Measurements from ENCODE around the gene SAMD7.

The SAMD7 gene

DNA sequence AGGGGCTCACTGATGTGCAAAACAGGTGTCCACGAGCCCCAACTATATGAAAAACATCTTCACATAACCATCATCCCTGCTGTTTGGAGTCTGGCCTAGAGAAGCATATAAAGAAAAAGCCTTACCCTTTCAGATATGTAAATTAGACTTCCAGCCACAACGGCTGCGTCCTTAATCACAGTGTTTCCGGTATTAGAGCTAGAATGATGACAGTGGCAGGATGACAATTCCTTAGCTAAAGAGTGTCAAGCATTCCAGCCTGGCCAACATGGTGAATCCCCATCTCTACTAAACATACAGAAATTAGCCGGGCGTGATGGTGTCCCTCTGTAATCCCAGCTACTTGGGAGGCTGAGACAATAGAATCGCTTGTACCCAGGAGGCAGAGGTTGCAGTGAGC lies 19.5 kb upstream of the SAMD7 start:
- Mint-ChIP-seq H3K9me3 (no peaks in the 10 kb centered on the region), H3K36me3 (ENCODE audit: low read depth) (no peaks in the 10 kb centered on the region), H3K27ac (no peak overlapping the region), H3K27me3 (ENCODE audit: low read depth) (no peaks in the 10 kb centered on the region), H3K4me1 (ENCODE audit: low read depth) (no peaks in the 10 kb centered on the region), H3K4me3 (no peak overlapping the region)

DNA sequence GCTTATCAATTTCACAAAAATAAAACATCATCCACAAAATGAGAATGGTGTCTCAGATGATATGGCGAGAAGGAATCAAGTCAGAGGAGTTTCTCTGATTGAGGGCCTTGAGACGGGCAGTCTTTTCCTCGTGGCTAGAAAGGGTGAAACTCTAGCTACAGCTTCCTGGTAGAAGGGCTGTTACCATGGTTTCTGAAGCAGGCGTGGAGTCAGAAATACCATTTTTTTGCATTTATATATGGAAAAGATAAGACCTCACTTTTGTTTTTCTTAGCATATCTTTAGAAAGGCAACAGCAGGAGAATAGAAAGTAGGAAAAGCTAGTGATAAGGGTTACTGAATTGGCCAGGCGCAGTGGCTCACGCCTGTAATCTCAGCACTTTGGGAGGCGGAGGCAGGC lies 17.3 kb upstream of the SAMD7 start:
- no peaks in the 10 kb centered on the region for H3K4me1 Mint-ChIP-seq (ENCODE audit: low read depth)
- no peaks in the 10 kb centered on the region for H3K9me3 Mint-ChIP-seq
- H3K27me3 Mint-ChIP-seq (ENCODE audit: low read depth) = no peaks in the 10 kb centered on the region
- H3K4me3 Mint-ChIP-seq = no peak overlapping the region
- no peaks in the 10 kb centered on the region for H3K36me3 Mint-ChIP-seq (ENCODE audit: low read depth)
- H3K27ac Mint-ChIP-seq = no peak overlapping the region

DNA sequence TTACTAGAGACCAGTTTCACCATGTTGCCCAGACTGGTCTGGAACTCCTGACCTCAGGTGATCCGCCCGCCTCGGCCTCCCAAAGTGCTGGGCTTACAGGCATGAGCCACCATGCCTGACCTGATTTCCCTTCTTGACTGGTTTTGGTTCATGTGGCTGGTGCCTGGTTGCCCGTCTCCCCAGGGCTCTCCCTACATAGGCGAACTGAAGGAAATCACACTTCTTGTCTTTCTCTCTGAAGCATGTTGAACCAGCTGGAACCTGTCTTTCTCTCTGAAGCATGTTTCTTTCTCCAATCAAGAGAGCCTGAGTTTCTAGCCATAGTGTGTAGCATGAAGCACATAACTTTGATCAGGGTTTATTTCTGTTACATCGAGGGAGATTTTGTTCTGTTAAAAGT lies 16.3 kb upstream of the SAMD7 start:
- Mint-ChIP-seq H3K27me3 (ENCODE audit: low read depth) (no peaks in the 10 kb centered on the region), H3K9me3 (peaks cover under 1% of the 10 kb centered on the region), H3K36me3 (ENCODE audit: low read depth) (no peaks in the 10 kb centered on the region), H3K4me1 (ENCODE audit: low read depth) (no peaks in the 10 kb centered on the region), H3K4me3 (no peak overlapping the region), H3K27ac (no peak overlapping the region)

DNA sequence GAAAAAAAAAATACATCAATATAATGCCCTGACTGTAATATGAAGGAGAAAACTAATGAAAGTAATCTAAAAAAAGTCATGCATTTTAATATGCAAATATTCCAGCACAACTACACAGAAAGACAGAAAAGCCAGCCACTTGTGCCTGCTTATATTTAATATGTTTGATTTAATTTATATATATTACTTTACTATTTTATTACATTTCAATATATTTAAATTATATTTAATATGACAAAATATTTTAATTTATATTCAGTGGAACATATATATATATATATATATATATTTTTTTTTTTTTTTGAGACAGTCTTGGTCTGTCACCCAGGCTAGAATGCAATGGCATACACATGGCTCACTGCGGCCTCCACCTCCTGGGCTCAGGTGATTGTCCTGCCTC lies 14.1 kb upstream of the SAMD7 start:
- peaks cover 15% of the 10 kb centered on the region for H3K9me3 Mint-ChIP-seq
- no peaks in the 10 kb centered on the region for H3K4me1 Mint-ChIP-seq (ENCODE audit: low read depth)
- no peak overlapping the region for H3K27ac Mint-ChIP-seq
- no peak overlapping the region for H3K4me3 Mint-ChIP-seq
- H3K36me3 Mint-ChIP-seq (ENCODE audit: low read depth) = peaks cover 3% of the 10 kb centered on the region
- H3K27me3 Mint-ChIP-seq (ENCODE audit: low read depth) = no peaks in the 10 kb centered on the region

DNA sequence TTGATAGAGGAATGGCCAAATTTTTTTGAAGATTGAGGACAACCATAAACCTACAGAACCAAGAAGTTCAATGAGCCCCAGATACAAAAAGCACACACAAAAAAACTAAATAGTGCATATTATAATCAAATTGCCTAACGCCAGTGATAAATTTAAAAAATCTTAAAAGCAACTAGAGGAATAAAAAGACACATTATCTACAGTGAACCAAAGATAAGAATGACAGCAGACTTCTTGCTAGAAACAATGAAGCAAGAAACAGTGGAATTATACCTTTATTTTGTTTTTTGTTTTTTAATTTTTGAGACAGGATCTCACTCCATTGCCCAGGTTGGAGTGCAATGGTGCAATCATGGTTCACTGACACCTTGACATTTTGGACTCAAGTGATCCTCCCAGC lies 9.9 kb upstream of the SAMD7 start:
- peaks cover 3% of the 10 kb centered on the region for H3K27me3 Mint-ChIP-seq (ENCODE audit: low read depth)
- H3K27ac Mint-ChIP-seq = no peak overlapping the region
- H3K4me1 Mint-ChIP-seq (ENCODE audit: low read depth) = no peaks in the 10 kb centered on the region
- H3K4me3 Mint-ChIP-seq = no peak overlapping the region
- H3K9me3 Mint-ChIP-seq = peaks cover 25% of the 10 kb centered on the region
- peaks cover 3% of the 10 kb centered on the region for H3K36me3 Mint-ChIP-seq (ENCODE audit: low read depth)

DNA sequence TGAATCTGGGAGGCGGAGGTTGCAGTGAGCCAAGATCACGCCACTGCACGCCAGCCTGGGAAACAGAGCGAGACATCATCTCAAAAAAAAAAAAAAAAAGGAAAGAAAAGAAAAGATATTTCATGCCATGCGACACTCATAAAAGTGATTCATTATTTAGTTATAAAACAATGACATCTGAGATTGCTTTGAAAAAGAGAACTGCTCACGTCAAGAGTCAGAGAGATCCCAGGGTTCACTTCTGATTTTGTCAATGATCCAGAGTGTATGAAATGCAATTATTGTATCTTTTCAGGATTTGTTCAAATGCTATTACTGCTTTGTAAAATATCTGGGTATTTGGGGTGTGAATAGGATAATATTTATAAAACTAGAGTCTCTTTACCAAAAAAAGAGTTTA lies 6.0 kb upstream of the SAMD7 start:
- peaks cover 4% of the 10 kb centered on the region for H3K27me3 Mint-ChIP-seq (ENCODE audit: low read depth)
- no peak overlapping the region for H3K27ac Mint-ChIP-seq
- peaks cover 21% of the 10 kb centered on the region for H3K9me3 Mint-ChIP-seq
- no peak overlapping the region for H3K4me3 Mint-ChIP-seq
- H3K4me1 Mint-ChIP-seq (ENCODE audit: low read depth) = no peaks in the 10 kb centered on the region
- peaks cover 3% of the 10 kb centered on the region for H3K36me3 Mint-ChIP-seq (ENCODE audit: low read depth)

DNA sequence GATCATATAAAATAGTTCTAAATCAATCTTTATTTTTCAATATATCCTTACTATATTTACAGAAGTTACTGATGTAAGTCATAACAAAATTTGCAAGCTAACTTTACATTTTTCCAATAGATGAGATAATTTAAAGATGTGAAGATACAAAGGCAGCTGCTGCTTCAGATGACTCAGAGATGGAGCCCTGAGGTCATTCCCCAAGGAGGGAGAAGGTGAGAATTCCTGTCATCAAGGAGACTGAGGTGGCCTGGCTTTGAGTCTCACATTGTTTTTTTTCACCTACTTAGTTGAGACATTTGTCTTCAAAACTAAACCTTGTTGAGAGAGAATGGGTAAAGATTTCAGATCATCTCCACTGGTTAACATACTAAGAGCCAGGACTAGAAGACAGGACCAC lies 3.9 kb upstream of the SAMD7 start:
- H3K9me3 Mint-ChIP-seq = peaks cover 9% of the 10 kb centered on the region
- no peak overlapping the region for H3K4me3 Mint-ChIP-seq
- peaks cover 4% of the 10 kb centered on the region for H3K27me3 Mint-ChIP-seq (ENCODE audit: low read depth)
- no peak overlapping the region for H3K27ac Mint-ChIP-seq
- no peaks in the 10 kb centered on the region for H3K36me3 Mint-ChIP-seq (ENCODE audit: low read depth)
- no peaks in the 10 kb centered on the region for H3K4me1 Mint-ChIP-seq (ENCODE audit: low read depth)

DNA sequence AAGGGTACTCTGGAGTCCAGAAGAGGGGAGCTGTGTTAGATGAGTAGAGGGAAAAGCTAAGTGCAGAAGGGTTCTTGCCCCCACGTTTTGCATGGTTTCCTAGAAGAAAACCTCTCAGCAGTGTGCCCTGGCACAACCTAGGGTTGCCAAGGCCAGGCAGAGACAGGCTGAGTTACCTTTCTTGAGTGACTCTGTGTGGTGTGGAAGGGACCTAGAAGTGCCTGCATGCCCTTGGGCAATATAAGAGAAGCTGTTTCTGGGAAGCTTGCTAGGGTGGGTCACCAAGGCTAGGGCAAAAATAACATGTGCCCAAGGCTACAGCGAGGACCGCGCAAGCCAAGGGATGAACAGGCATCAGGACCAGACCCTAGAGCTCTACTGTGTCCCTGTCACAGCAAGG lies 3.4 kb upstream of the SAMD7 start:
- Mint-ChIP-seq H3K4me1 (ENCODE audit: low read depth) (no peaks in the 10 kb centered on the region), H3K27ac (no peak overlapping the region), H3K9me3 (peaks cover 7% of the 10 kb centered on the region), H3K4me3 (no peak overlapping the region), H3K36me3 (ENCODE audit: low read depth) (no peaks in the 10 kb centered on the region), H3K27me3 (ENCODE audit: low read depth) (peaks cover 4% of the 10 kb centered on the region)

DNA sequence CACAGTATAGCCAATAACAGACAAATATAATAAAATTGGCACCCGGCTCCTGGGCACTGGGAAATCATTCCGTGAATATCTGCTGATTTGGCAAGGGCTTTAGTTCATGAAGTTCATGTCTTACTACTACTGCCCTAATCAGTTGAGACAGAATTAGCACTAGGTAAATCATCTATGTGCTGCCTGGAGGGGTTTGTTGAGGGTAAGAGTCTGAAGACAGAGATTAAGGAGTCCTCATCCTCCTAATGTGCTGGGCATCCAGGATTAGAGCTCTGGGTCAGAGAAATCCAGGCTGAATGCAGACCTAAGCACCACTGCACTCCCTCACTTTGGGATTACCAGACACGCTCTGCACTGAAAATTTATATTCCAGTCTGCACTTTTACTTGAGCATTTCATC lies 2.0 kb downstream of the SAMD7 start:
- no peaks in the 10 kb centered on the region for H3K36me3 Mint-ChIP-seq (ENCODE audit: low read depth)
- no peak overlapping the region for H3K27ac Mint-ChIP-seq
- no peaks in the 10 kb centered on the region for H3K9me3 Mint-ChIP-seq
- H3K27me3 Mint-ChIP-seq (ENCODE audit: low read depth) = no peaks in the 10 kb centered on the region
- H3K4me3 Mint-ChIP-seq = no peak overlapping the region
- H3K4me1 Mint-ChIP-seq (ENCODE audit: low read depth) = no peaks in the 10 kb centered on the region

DNA sequence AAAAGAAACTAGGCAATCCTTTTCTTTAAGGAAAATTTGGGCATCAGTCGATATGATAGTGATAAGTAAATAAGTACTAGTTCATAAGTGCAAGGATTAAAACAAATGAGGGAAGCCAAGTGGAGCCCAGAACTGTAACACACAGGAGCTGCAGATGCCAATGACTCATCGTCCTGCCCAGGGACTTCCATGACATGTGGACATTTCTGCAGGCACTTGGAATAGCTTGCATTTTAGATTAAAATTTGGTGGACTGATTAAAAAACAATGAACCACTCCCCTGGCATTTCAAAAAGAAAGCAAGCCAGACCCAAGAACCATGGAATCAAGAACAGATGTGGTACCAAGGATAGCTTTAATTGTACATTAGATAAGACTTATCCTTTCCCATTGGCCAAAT lies 2.9 kb downstream of the SAMD7 start:
- H3K4me3 Mint-ChIP-seq = no peak overlapping the region
- no peaks in the 10 kb centered on the region for H3K36me3 Mint-ChIP-seq (ENCODE audit: low read depth)
- no peak overlapping the region for H3K27ac Mint-ChIP-seq
- no peaks in the 10 kb centered on the region for H3K27me3 Mint-ChIP-seq (ENCODE audit: low read depth)
- no peaks in the 10 kb centered on the region for H3K4me1 Mint-ChIP-seq (ENCODE audit: low read depth)
- no peaks in the 10 kb centered on the region for H3K9me3 Mint-ChIP-seq

DNA sequence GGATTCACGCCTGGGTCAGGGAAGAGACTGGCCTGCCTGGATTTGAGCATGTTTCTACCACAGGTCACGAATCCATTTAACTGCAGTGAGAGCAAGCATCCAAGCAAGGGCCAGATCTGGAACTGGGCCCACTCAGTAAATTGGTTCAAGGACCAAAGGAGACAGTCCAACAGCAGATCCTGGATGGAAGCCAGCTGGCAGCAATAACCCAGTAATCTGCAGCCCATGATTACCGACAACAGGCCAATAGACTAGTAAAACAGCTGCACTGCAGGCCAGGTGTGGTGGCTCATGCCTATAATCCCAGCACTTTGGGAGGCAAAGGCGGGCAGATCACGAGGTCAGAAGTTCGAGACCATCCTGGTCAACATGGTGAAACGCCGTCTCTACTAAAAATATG lies 11.8 kb downstream of the SAMD7 start:
- no peak overlapping the region for H3K4me3 Mint-ChIP-seq
- no peak overlapping the region for H3K27ac Mint-ChIP-seq
- H3K4me1 Mint-ChIP-seq (ENCODE audit: low read depth) = no peaks in the 10 kb centered on the region
- H3K36me3 Mint-ChIP-seq (ENCODE audit: low read depth) = no peaks in the 10 kb centered on the region
- H3K27me3 Mint-ChIP-seq (ENCODE audit: low read depth) = no peaks in the 10 kb centered on the region
- no peaks in the 10 kb centered on the region for H3K9me3 Mint-ChIP-seq

DNA sequence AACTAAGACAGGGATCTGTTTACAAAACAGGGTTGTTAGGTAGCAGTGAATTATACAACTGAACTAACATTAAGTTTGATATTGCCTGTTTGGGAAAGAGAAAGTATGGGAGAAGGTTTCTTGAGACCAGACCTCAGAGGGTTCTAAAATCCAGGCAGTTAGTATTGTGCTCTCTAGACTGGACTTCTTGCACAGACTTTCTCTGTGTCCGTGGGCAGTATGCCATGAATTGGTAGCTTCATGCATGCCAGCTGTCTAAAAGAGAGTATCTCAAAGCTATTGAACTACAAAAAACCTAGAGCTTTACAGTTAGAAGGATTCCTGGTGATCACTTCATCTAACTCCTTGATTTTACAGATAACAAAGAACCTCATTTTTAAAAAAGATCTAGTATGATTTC lies 12.5 kb downstream of the SAMD7 start:
- no peaks in the 10 kb centered on the region for H3K4me1 Mint-ChIP-seq (ENCODE audit: low read depth)
- H3K27ac Mint-ChIP-seq = no peak overlapping the region
- no peaks in the 10 kb centered on the region for H3K9me3 Mint-ChIP-seq
- no peaks in the 10 kb centered on the region for H3K27me3 Mint-ChIP-seq (ENCODE audit: low read depth)
- no peak overlapping the region for H3K4me3 Mint-ChIP-seq
- no peaks in the 10 kb centered on the region for H3K36me3 Mint-ChIP-seq (ENCODE audit: low read depth)

DNA sequence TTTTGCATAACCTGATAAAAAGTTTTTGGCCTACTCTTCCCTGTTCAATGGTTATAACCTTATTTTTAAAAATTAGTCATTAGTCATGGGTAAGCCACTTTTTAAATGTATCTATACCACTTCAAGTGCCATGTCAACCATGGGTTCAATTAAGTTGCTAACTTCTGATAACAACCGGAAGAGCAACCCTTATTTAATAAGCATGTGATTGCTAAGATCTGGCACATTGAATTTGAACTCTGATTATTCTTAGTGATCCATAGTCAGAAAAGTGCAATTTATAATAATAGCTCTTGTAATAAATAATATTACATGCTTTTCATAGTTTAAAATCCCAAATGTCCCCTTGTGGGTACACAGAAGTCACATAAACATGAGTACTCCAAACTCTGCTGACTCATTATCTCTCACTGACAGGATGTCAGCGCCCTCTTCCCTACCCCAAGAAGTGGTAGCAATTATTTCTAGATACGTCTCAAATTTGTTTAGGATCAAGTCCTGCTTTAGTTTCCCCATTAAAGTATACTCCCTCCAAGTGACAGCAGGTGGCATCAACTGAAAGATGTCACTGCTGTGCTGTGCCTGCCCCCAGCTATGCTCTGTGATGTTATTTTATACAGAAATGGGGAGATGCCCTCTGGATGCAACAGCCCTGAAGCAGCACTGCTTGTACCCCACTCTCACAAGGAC lies 18.6 kb downstream of the SAMD7 start:
- H3K4me3 Mint-ChIP-seq = no peak overlapping the region
- peaks cover 2% of the 10 kb centered on the region for H3K4me1 Mint-ChIP-seq (ENCODE audit: low read depth)
- H3K27ac Mint-ChIP-seq = no peak overlapping the region
- H3K9me3 Mint-ChIP-seq = no peaks in the 10 kb centered on the region
- H3K27me3 Mint-ChIP-seq (ENCODE audit: low read depth) = peaks cover 6% of the 10 kb centered on the region
- no peaks in the 10 kb centered on the region for H3K36me3 Mint-ChIP-seq (ENCODE audit: low read depth)

DNA sequence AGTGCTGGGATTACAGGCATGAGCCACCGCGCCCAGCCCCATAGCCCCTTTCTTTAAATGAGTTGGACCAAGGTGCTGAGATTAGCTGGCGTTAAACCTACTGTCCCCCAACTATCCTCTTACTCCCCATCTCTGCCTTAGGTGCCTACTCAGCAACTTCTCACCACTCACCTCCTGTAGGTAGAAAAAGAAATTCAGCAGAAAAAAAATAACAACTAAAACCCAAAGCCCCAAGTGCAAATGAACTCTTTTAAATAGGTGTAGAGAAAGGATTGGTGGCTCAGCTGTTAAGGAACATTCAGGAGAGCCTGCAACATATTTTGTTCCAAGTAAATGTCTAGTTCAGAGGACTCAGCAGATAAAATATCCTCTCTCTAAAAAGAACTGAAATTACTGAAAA lies 19.5 kb downstream of the SAMD7 start:
- peaks cover 6% of the 10 kb centered on the region for H3K27me3 Mint-ChIP-seq (ENCODE audit: low read depth)
- peaks cover 2% of the 10 kb centered on the region for H3K4me1 Mint-ChIP-seq (ENCODE audit: low read depth)
- H3K36me3 Mint-ChIP-seq (ENCODE audit: low read depth) = no peaks in the 10 kb centered on the region
- H3K9me3 Mint-ChIP-seq = no peaks in the 10 kb centered on the region
- no peak overlapping the region for H3K27ac Mint-ChIP-seq
- no peak overlapping the region for H3K4me3 Mint-ChIP-seq

DNA sequence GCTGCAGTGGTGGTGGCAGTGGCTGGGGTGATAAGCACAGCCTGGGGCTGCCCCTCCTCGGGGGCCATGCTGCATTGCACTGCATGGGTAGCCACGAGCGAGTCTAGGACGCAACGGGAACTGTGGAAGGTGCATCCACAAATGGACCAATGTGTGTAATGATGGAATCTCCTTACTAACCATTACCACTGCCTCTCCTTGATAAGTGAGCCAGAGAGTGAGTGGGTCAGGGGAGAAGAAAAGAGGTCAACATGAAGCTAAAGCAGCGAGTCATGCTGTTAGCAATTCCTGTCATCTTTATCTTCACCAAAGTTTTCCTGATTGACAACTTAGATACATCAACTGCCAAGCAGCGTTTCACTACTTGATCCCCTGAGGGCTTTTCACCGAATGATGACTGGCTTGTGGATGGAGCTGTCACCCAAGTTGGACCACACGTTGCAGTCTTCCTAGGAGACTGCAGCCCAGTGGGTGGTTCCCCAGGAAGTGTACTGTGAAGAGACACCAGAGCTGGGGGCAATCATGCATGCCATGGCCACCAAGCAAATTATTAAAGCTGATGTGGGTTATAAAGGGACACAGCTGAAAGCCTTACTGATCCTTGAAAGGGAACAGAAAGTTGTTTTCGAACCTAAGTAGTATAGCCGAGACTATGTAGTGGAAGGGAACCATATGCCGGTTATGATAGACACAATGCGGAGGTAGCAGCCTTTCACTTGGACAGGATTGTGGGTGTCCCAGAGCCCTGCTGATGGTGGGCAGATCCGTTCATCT lies 20.6 kb downstream of the SAMD7 start:
- no peaks in the 10 kb centered on the region for H3K36me3 Mint-ChIP-seq (ENCODE audit: low read depth)
- H3K27ac Mint-ChIP-seq = no peak overlapping the region
- peaks cover 6% of the 10 kb centered on the region for H3K27me3 Mint-ChIP-seq (ENCODE audit: low read depth)
- H3K9me3 Mint-ChIP-seq = no peaks in the 10 kb centered on the region
- H3K4me3 Mint-ChIP-seq = no peak overlapping the region
- peaks cover 2% of the 10 kb centered on the region for H3K4me1 Mint-ChIP-seq (ENCODE audit: low read depth)
